ENCODE results near the gene MALAT1. TPM values are rescaled to one million over a fixed set of nuclear protein-coding genes. Genes with fewer than 3 reads are reported as not detected.

Gene MALAT1
- total and polyA plus RNA-seq, 2 of the 13 experiments (the other 11 are each of a cell fraction or from before 2014, with no cell fraction given): 143 to 1,237 TPM

- no peak for TF ChIP-seq ZNF691 (CRISPR knock-in tag; IDR thresholded peaks at IDR 0.05; ENCODE audit: borderline replicate concordance, low read depth)
- peak; percentile 91 for TF ChIP-seq BHLHE40 (IDR thresholded peaks at IDR 0.05; ENCODE audit: low read length)
- no peak; the same call in none of the 2 replicates for TF ChIP-seq IRF9 (CRISPR knock-in tag; IDR thresholded peaks at IDR 0.05; ENCODE audit: borderline replicate concordance)
- TF ChIP-seq KLF15 (CRISPR knock-in tag; IDR thresholded peaks at IDR 0.05; ENCODE audit: borderline replicate concordance): no peak
- peak; percentile 74; the same call in 1 of the 2 replicates for TF ChIP-seq KDM3A (CRISPR knock-in tag; IDR thresholded peaks at IDR 0.05; ENCODE audit: low read depth)
- peak; percentile 65 for TF ChIP-seq YY1 (IDR thresholded peaks at IDR 0.05; ENCODE audit: insufficient read depth, insufficient replicate concordance, low read depth, low read length)
- peak; percentile 26; the same call in 1 of the 2 replicates for TF ChIP-seq ZNF770 (CRISPR knock-in tag; IDR thresholded peaks at IDR 0.05)
- peak; percentile 61 for TF ChIP-seq CBX1 (IDR thresholded peaks at IDR 0.05; ENCODE audit: low read depth)
- TF ChIP-seq GPN1 (CRISPR knock-in tag; IDR thresholded peaks at IDR 0.05; ENCODE audit: borderline replicate concordance): no peak
- TF ChIP-seq ISX (CRISPR knock-in tag; conservative IDR thresholded peaks at IDR 0.05): no peak
- TF ChIP-seq HOXA3 (CRISPR knock-in tag; IDR thresholded peaks at IDR 0.05): peak; percentile 78; the same call in 1 of the 2 replicates
- no peak for TF ChIP-seq ZNF33A (CRISPR knock-in tag; IDR thresholded peaks at IDR 0.05; ENCODE audit: borderline replicate concordance)
- no peak for TF ChIP-seq ZNF512B (CRISPR knock-in tag; IDR thresholded peaks at IDR 0.05; ENCODE audit: borderline replicate concordance)
- no peak for TF ChIP-seq ZNF274 (CRISPR knock-in tag; IDR thresholded peaks at IDR 0.05)
- TF ChIP-seq ZNF709 (CRISPR knock-in tag; IDR thresholded peaks at IDR 0.05): peak; percentile 87
- TF ChIP-seq ZFP37 (CRISPR knock-in tag; IDR thresholded peaks at IDR 0.05; ENCODE audit: borderline replicate concordance): no peak
- TF ChIP-seq ZNF782 (CRISPR knock-in tag; IDR thresholded peaks at IDR 0.05; ENCODE audit: borderline replicate concordance): 0 out of 2 replicates have a peak, but pooled peaks have one; percentile 33
- no peak for TF ChIP-seq NONO (IDR thresholded peaks at IDR 0.05)
- TF ChIP-seq NONO (CRISPR knock-in tag; conservative IDR thresholded peaks at IDR 0.05): peak; percentile 92; the same call in 1 of the 2 replicates
- peak; percentile 94; the same call in 1 of the 2 replicates for TF ChIP-seq ZNF850 (CRISPR knock-in tag; conservative IDR thresholded peaks at IDR 0.05)
- no peak for TF ChIP-seq TRIM22 (IDR thresholded peaks at IDR 0.05)
Observed at GRCh38 chr11:65477149-65477965, 21.5 kb upstream of the MALAT1 start (continued).

All from HepG2 (cell line).